K562 (cell line): ENCODE results near the gene CD22.

Experiments
- MLX ChIP-seq, 2 experiments: fragments of 450-650 bp in 1 of 2; sonication (generic) in 1 of 2; formaldehyde crosslinking; conservative IDR thresholded peaks; 2 replicates each; pipeline versions ENCODE4 v1.4.0 to v1.8.1; 2020 to 2022; ENCODE audit warnings: mild to moderate bottlenecking in 1 of 2, missing genetic modification reagents in 1 of 2
- SREBF1 ChIP-seq: fragments of 150-350 bp; IDR thresholded peaks from 2 replicates; pipeline ENCODE4 v1.6.1; 2014; ENCODE audit warnings: antibody characterized with exemption, low read depth, low read length, borderline replicate concordance

GRCh38 chr19:35365303-35365702 lies 36.3 kb downstream of the CD22 start:
- TF ChIP-seq MLX (CRISPR knock-in tag; conservative IDR thresholded peaks at IDR 0.05) (no peak), SREBF1 (no peak)
